GM12878 (cell line): ENCODE measurements around the gene ARHGAP15.

Experiments
- JUND ChIP-seq: IDR thresholded peaks from 2 replicates; pipeline ENCODE4 v1.6.1; 2012; ENCODE audit warnings: low read depth, mild to moderate bottlenecking, low read length, improper control_type of control experiment, moderate library complexity
- MTA2 ChIP-seq: fragments of 450-650 bp; IDR thresholded peaks from 2 replicates; pipeline ENCODE4 v1.6.1; 2016; ENCODE audit warnings: low read depth, mild to moderate bottlenecking, moderate library complexity
- POLR2AphosphoS5 ChIP-seq: IDR thresholded peaks from 2 replicates; pipeline ENCODE4 v1.6.1; 2011; ENCODE audit warnings: mild to moderate bottlenecking, low read length, inconsistent platforms
- RFX5 ChIP-seq: IDR thresholded peaks from 2 replicates; pipeline ENCODE4 v1.6.1; 2011; ENCODE audit warnings: low read depth, low read length, improper control_type of control experiment
- SRF ChIP-seq, 2 experiments: IDR thresholded peaks; 2 replicates each; pipeline ENCODE4 v1.6.1; 2011; ENCODE audit warnings: low read depth in 2 of 2, low read length in 2 of 2, mild to moderate bottlenecking in 1 of 2, moderate library complexity in 1 of 2
- TF ChIP-seq, protein P1 (sequence below), 3 experiments: IDR thresholded peaks in 2 of 3; conservative IDR thresholded peaks in 1 of 3; 2 replicates each; pipeline ENCODE4 v1.5.1; 2011; ENCODE audit warnings: low read depth in 3 of 3, low read length in 3 of 3, mild to moderate bottlenecking in 3 of 3, control low read depth in 2 of 3, moderate library complexity in 2 of 3, inconsistent platforms in 1 of 3, mixed read lengths in 1 of 3; ENCODE audit not compliant: control insufficient read depth in 2 of 3, insufficient read depth in 1 of 3; ENCODE audit errors: extremely low read depth in 1 of 3
- TF ChIP-seq, protein P2 (sequence below): IDR thresholded peaks from 2 replicates; pipeline ENCODE4 v1.6.1; 2011; ENCODE audit warnings: borderline replicate concordance, low read depth, mild to moderate bottlenecking, moderate library complexity, mixed read lengths, low read length; ENCODE audit not compliant: insufficient read depth; ENCODE audit errors: extremely low read length
- TF ChIP-seq, protein P3 (sequence below): fragments of 450-650 bp; IDR thresholded peaks from 2 replicates; pipeline ENCODE4 v1.6.1; 2017; ENCODE audit warnings: mild to moderate bottlenecking, moderate library complexity
- TF ChIP-seq, protein P4 (sequence below): fragments of 450-650 bp; IDR thresholded peaks from 2 replicates; pipeline ENCODE4 v1.6.1; 2014; ENCODE audit warnings: mild to moderate bottlenecking
- TF ChIP-seq, protein P5 (sequence below): IDR thresholded peaks from 2 replicates; pipeline ENCODE4 v1.6.1; 2011; ENCODE audit warnings: low read depth, low read length, improper control_type of control experiment, borderline replicate concordance

DNA sequence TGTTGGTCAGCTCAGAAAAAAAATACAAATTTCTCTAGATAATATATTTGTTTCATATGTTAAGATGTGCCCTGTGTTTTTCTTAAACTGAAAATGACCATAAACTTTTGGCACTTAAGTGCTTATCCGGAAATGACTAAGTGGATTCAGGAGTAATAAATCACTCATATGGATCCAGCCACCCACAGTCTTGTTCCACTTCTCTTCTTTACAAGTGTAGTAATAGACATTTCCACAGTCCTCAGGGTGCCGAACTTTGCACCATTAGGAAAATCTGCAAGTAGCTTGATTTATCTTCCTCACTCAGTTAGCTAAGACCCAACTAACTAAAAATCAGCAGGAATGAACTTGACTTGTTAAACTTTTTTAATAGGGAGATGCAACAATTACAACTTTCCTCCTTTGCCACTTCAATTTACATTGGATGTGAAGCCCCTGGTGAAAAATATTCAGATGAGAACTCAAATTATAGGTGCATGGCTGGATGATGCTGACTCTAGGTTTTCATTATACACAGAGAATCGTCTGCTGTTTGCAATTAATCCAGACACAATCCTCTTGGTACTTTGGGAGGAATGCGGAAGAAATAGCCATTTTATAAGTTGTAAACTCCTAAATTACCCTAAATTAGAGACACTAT lies 322.5 kb downstream of the ARHGAP15 start:
- TF ChIP-seq RFX5 = no peak
- no peak for TF ChIP-seq JUND
- TF ChIP-seq MTA2 = no peak
- TF ChIP-seq, protein P1, sequence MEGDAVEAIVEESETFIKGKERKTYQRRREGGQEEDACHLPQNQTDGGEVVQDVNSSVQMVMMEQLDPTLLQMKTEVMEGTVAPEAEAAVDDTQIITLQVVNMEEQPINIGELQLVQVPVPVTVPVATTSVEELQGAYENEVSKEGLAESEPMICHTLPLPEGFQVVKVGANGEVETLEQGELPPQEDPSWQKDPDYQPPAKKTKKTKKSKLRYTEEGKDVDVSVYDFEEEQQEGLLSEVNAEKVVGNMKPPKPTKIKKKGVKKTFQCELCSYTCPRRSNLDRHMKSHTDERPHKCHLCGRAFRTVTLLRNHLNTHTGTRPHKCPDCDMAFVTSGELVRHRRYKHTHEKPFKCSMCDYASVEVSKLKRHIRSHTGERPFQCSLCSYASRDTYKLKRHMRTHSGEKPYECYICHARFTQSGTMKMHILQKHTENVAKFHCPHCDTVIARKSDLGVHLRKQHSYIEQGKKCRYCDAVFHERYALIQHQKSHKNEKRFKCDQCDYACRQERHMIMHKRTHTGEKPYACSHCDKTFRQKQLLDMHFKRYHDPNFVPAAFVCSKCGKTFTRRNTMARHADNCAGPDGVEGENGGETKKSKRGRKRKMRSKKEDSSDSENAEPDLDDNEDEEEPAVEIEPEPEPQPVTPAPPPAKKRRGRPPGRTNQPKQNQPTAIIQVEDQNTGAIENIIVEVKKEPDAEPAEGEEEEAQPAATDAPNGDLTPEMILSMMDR (IDR thresholded peaks at IDR 0.05 in 2 of 3, conservative IDR thresholded peaks at IDR 0.05 in 1 of 3; ENCODE audit: control insufficient read depth in 2 of 3, extremely low read depth in 1 of 3, insufficient read depth in 1 of 3, low read depth in 3 of 3, low read length in 3 of 3) = no peak
- TF ChIP-seq, protein P2, sequence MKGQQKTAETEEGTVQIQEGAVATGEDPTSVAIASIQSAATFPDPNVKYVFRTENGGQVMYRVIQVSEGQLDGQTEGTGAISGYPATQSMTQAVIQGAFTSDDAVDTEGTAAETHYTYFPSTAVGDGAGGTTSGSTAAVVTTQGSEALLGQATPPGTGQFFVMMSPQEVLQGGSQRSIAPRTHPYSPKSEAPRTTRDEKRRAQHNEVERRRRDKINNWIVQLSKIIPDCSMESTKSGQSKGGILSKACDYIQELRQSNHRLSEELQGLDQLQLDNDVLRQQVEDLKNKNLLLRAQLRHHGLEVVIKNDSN = no peak
- no peak for TF ChIP-seq SRF (IDR thresholded peaks at IDR 0.05; ENCODE audit: low read depth in 2 of 2, low read length in 2 of 2)
- no peak for TF ChIP-seq POLR2AphosphoS5
- TF ChIP-seq, protein P3, sequence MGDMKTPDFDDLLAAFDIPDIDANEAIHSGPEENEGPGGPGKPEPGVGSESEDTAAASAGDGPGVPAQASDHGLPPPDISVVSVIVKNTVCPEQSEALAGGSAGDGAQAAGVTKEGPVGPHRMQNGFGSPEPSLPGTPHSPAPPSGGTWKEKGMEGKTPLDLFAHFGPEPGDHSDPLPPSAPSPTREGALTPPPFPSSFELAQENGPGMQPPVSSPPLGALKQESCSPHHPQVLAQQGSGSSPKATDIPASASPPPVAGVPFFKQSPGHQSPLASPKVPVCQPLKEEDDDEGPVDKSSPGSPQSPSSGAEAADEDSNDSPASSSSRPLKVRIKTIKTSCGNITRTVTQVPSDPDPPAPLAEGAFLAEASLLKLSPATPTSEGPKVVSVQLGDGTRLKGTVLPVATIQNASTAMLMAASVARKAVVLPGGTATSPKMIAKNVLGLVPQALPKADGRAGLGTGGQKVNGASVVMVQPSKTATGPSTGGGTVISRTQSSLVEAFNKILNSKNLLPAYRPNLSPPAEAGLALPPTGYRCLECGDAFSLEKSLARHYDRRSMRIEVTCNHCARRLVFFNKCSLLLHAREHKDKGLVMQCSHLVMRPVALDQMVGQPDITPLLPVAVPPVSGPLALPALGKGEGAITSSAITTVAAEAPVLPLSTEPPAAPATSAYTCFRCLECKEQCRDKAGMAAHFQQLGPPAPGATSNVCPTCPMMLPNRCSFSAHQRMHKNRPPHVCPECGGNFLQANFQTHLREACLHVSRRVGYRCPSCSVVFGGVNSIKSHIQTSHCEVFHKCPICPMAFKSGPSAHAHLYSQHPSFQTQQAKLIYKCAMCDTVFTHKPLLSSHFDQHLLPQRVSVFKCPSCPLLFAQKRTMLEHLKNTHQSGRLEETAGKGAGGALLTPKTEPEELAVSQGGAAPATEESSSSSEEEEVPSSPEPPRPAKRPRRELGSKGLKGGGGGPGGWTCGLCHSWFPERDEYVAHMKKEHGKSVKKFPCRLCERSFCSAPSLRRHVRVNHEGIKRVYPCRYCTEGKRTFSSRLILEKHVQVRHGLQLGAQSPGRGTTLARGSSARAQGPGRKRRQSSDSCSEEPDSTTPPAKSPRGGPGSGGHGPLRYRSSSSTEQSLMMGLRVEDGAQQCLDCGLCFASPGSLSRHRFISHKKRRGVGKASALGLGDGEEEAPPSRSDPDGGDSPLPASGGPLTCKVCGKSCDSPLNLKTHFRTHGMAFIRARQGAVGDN = no peak
- TF ChIP-seq, protein P4, sequence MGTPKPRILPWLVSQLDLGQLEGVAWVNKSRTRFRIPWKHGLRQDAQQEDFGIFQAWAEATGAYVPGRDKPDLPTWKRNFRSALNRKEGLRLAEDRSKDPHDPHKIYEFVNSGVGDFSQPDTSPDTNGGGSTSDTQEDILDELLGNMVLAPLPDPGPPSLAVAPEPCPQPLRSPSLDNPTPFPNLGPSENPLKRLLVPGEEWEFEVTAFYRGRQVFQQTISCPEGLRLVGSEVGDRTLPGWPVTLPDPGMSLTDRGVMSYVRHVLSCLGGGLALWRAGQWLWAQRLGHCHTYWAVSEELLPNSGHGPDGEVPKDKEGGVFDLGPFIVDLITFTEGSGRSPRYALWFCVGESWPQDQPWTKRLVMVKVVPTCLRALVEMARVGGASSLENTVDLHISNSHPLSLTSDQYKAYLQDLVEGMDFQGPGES = no peak
- TF ChIP-seq, protein P5, sequence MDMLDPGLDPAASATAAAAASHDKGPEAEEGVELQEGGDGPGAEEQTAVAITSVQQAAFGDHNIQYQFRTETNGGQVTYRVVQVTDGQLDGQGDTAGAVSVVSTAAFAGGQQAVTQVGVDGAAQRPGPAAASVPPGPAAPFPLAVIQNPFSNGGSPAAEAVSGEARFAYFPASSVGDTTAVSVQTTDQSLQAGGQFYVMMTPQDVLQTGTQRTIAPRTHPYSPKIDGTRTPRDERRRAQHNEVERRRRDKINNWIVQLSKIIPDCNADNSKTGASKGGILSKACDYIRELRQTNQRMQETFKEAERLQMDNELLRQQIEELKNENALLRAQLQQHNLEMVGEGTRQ = no peak
